ENCODE data around the gene RITA1.
"Not testable (repeated sequence)": the region's sequence is repeated elsewhere in the genome, so short reads cannot be mapped to it uniquely, and the experiment has no call there.

Gene RITA1, protein sequence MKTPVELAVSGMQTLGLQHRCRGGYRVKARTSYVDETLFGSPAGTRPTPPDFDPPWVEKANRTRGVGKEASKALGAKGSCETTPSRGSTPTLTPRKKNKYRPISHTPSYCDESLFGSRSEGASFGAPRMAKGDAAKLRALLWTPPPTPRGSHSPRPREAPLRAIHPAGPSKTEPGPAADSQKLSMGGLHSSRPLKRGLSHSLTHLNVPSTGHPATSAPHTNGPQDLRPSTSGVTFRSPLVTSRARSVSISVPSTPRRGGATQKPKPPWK

GRCh38 chr12:113185180-113186032 is at the start of gene RITA1, which contains the start of gene DDX54:
RITA1 (plus strand) TSS chr12:113185721; CDS start chr12:113186747, 1,026 bp downstream.
DDX54 (minus strand) TSS chr12:113185478; CDS start chr12:113185451, 27 bp downstream.
- peak; percentile 80 for DNase-seq (ENCODE audit: low spot score)

GRCh38 chr12:113136128-113136989 is 49.2 kb upstream of the RITA1 start:
- DNase-seq (ENCODE audit: low spot score), result no peak

- no peak for DNase-seq (ENCODE audit: low spot score)
Observed at GRCh38 chr12:113136990-113137511, 48.5 kb upstream of the RITA1 start.

- no peak for DNase-seq (ENCODE audit: low spot score)
Observed at GRCh38 chr12:113137861-113138783, 47.4 kb upstream of the RITA1 start.

- DNase-seq (ENCODE audit: low spot score), result no peak
Observed at GRCh38 chr12:113138826-113139225, 46.7 kb upstream of the RITA1 start.

DNA sequence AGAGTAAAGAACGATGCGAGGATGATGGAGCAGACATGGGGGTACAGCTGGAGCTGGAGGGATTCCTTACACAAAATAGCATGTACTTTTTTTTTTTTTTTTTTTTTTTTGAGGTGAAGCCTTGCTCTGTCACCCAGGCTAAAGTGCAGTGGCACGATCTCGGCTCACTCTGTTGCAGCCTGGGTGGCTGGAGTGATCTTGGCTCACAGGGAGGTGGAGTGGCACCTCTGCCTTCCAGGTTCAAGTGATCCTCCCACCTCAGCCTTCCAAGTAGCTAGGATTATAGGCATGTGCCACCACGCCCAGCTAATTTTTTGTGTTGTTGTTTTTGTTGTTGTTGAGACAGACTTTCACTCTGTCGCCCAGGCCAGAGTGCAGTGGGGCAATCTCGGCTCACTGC is 44.8 kb upstream of the RITA1 start:
- DNase-seq (ENCODE audit: low spot score), result no peak

DNA sequence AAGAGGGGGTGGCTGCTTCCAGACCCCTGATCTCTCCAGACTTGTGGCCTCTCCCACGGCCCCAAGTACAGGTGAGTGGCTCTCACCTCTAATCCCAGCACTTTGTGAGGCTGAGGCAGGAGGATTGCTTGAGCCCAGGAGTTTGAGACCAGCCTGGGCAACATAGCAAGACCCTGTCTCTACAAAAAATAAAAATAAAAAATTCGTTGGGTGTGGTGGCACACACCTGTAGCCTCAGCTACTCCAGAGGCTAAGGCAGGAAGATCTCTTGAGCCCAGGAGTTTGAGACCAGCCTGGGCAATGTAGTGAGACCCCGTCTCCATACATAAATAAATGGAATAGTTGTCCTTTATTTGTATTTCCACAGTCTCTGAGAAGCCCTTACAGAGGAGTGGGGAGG is 43.8 kb upstream of the RITA1 start:
- DNase-seq (ENCODE audit: low spot score), result not testable (repeated sequence)

DNA sequence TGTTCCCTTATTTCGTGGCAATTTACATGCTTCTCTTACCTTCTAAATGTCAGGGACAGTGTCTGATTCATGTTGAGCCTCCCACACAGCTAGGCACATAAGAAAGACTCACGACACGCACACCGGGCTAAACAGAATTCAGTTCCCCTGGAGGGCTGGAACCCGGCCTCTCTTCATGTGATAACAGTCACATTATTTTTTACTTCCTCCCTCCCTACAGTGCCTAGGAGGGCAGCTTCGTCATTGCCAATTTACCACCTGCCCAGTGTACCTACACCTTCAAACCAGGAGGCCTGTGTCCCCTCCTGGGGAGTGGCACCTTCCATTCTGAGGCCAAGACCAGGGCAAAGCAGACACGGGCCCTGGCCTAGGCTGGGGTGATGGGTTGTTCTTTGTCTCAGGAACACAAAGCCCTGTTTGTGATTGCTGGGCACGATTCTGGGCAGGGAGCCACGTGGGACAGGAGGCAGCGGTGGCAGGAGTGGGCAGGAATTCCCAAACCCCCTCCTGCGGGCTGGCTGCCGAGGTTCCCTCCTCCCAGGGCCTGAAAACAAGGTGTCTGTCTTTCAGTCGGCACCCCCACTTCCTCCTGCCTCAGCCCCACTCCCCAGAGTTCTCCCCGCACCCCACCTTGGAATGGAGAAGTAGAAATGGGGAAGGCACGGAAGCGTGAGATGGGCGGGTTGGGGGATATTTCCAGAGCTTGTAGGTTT is 43.2 kb upstream of the RITA1 start:
- DNase-seq (ENCODE audit: low spot score), result no peak

- DNase-seq (ENCODE audit: low spot score), result no peak
Observed at GRCh38 chr12:113142886-113143332, 42.6 kb upstream of the RITA1 start.

GRCh38 chr12:113143959-113144358 is 41.6 kb upstream of the RITA1 start:
- DNase-seq (ENCODE audit: low spot score), result no peak

- no peak for DNase-seq (ENCODE audit: low spot score)
Observed at GRCh38 chr12:113144806-113145205, 40.7 kb upstream of the RITA1 start.

- DNase-seq (ENCODE audit: low spot score), result no peak
Observed at GRCh38 chr12:113145720-113146551, 39.6 kb upstream of the RITA1 start.

DNA sequence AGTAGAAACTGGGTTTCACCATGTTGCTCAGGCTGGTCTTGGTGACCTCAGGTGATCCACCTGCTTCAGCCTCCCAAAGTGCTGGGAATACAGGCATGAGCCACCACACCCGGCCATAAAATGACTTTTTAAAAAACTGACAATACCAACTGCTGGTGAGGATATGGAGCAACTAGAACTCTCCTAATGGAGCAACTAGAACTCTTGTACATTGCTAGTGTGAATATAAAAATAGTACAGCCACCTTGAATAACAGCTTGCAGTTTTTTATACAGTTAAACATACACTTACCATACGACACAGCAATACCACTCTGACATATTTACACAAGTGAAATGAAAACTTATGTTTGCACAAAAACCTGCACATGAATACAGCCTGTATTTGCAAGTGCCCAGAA is 38.5 kb upstream of the RITA1 start:
- no peak for DNase-seq (ENCODE audit: low spot score)

DNA sequence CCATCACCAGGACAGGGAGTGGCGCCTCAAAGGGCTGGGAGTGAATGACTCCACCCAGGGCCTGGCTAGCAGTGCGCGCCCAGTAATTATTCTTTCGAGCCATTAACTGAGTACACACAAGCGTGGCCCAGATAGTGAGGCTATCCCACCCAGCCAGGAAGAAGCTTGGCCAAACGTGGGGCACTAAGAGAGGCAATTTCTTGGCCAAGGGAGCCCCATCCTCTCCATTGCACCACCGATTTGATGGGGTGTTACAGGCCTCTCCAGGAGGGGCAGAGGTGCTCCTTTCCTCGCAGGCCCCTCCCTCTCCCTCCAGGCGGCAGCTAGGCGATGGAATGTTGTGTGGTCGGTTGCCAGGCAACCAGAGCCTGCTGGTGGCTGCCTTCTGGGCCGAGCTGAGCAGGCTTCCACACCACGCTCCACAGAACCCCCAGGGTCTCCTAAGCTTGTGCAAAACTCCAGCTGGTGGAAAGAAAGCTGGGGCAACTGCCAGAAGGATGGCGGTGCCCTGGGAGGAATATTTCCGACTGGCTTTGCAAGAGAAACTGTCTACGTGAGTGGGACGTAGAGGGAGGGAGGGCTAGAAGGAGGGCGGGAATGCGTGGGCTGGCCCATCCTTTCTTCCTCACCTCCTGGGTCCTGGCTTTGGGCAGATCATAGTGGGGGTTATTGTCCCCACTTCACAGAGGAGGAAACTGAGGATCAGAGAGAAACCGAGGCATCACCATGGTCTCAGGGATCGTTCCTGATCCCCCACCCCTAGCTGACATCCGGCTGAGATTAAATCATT is 36.0 kb upstream of the RITA1 start, which contains the start of gene CFAP73:
TSS of gene CFAP73 (plus strand) at position 364 of the 790 bp plus-strand sequence. CDS start at position 498, 134 bp downstream.
- DNase-seq (ENCODE audit: low spot score), result peak; percentile 94

- no peak for DNase-seq (ENCODE audit: low spot score)
Observed at GRCh38 chr12:113151655-113152054, 33.9 kb upstream of the RITA1 start.

- DNase-seq (ENCODE audit: low spot score), result no peak
Observed at GRCh38 chr12:113152196-113152834, 33.2 kb upstream of the RITA1 start.

All from hepatic stellate cell (primary cell).